Smooth muscle cell of the brain vasculature (primary cell): Measurements from ENCODE around the gene CEP85L.

Experiments
- DNase-seq: peaks from one replicate; pipeline ENCODE4 v3.0.0-alpha.2; 2012; ENCODE audit warnings: low read depth, low spot score

Gene CEP85L

GRCh38 chr6:118621799-118622470, 29.5 kb downstream of the CEP85L start:
- no peak for DNase-seq

DNA sequence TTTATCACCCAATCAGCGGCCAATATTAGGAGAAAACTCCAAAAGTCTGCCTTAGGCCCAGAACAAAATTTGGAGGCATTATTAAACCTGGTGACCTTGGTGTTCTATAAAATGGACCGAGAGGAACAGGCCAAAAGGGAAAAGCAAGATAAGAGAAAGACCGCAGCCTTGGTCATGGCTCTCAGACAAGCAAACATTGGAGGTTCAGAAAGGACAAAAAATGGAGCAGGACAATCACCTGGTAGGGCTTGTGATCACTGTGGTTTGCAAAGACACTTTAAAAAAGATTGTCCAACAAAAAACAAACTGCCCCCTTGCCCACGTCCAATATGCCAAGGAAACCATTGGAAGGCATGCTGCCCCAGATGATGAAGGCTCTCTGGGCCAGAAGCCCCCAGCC, 31.2 kb downstream of the CEP85L start:
- no peak for DNase-seq

GRCh38 chr6:118618676-118619377, 32.6 kb downstream of the CEP85L start:
- DNase-seq = peak; percentile 7

DNA sequence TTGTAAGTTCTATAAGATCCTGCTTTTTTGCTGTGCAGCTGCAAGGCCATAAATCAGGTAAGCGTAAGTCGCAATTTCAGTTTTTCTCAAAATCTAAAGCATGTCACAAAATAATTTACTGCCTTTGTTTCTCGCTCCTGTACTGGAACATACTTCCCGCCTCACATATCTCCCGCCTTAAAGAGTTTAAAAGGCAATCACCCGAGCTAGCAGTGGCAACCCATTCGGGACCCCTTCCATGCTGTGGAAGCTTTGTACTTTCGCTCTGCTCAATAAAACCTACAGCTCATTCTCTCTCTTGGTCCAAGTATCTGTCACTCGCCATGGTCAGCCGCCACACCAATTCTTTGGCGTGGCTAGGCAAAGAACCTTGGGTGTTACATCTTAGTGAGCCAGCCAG, 34.0 kb downstream of the CEP85L start:
- DNase-seq = no peak

GRCh38 chr6:118611334-118611733, 40.1 kb downstream of the CEP85L start:
- no peak for DNase-seq

DNA sequence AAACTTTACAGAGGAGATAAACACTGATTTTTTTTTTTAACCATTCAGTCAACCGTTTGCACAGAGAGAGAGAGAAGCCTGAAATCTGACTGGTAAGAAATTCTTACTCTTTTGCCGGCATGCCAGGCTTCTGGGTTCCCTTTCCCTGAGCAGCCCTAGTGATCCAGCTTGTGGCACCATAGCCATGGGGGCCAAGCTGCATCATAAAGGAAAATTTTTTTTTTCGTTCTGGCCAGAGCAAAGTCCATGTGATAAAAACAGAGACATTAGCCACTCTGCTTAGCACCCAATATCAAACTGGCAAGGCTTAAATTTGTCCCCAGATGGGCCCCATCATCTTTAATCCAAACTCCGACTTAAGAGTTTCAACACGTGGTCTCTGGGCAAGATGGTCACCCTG, 44.5 kb downstream of the CEP85L start:
- DNase-seq = no peak

DNA sequence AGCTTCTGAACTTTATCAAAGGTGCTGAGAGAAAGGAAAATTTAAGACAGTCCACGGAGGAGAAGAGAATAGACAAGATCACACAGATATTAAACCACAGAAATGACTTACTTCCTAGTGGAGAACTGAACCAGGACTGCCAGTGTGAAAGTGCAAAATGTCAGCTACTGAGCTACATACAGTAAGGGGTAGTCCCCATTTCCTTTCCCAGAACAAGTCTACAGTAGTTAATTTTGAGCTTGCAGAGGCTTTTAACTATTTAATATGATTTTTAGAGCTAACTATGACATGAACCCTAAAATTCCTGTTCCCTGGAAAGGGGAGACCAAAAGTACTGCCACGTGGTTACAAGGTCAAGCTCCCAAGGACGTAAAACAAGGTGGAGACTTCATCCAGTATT, 45.1 kb downstream of the CEP85L start:
- DNase-seq = no peak

DNA sequence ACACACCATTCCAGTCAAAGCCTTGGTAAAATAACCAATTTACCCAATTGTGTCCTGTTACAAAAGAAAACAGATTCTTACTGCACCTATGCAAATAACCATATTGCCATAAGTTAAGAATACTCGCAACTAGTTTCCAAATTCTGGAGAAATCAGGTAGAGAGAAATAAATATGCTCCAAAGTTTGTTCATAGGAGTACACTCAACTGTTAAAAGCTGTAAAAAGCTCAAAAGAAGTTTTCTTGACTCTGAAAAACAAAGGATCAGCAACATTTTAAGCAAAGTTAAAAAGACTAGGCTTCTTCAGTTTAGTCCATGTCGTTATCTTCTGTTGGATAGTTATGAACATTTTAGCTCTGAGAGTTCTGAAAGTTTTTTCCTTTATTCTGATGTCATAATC, 48.0 kb downstream of the CEP85L start:
- no peak for DNase-seq

DNA sequence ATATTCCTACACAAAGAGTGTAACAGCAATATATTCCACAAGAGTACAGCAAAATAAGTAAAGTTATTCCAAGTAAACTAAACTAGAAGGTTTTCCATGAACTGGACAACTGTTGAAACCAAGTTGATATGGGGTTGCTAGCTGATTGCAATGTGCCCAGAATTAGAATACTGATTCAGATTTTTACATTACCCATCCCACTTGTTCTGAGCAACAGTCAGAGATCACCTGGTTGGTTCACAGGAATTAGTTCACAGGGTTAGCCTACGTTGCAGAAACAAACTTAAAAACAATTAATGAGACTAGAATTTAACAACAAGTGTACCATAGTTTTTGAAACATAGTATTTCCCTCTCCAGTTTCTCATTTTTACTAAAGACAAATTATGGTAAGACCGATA, 49.1 kb downstream of the CEP85L start:
- DNase-seq = no peak

GRCh38 chr6:118598324-118598723, 53.1 kb downstream of the CEP85L start:
- DNase-seq = no peak

DNA sequence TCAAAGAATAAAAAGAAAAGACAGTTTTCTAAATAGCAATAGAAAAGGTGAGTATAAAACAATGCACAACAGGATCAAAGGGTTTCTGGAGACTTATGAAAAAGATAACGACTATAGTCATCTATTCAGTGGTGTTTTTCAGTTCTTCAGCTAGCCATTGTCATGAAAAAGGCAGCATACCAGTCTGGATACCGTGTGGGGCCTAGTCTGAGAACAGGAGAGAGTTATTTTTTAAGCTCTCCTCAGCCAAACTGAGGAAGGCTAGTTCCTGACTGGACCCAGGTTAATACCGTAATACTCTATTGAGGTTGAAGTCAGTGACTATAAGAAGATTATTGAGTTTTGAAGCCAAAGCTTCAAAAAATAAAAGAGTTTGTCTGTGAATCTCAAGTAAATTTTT, 53.8 kb downstream of the CEP85L start:
- DNase-seq = no peak

- no peak for DNase-seq
Observed at GRCh38 chr6:118596774-118597320, 54.5 kb downstream of the CEP85L start.

- DNase-seq = no peak
Observed at GRCh38 chr6:118594877-118595276, 56.5 kb downstream of the CEP85L start.

GRCh38 chr6:118591897-118592296, 59.5 kb downstream of the CEP85L start:
- DNase-seq = no peak

DNA sequence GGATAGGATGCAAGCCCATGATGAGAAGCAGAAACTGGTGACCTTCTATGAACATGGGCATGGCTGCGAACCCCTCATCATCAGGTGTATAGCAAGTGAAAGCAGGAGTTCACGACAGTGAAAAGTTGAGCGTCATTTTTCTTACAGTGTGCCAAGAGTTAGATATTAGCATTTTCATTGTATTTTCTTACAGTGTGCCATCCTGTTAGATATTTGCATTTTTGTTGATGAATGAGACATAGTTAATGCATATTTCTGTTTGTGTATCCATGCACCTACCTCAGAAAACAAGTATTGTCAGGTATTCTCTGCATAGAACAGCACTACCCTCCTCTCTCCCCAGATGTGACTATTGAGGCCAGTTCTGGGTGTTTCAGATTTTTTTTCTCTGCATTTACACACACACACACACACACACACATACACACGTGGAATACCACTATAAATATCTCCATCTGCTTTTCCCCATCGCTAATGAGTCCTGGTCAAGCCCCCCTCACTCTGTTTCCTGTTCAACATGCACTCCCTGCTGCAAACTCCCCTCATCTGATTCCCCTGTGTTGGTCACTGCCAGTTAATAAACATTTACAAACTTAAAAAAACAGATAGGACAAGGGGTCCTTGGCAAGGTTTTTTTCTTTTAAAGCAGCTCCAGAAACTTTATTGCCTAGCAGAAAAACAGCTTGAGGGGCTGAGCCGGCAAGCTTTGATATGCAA, 61.6 kb downstream of the CEP85L start:
- DNase-seq = no peak

- DNase-seq = no peak
Observed at GRCh38 chr6:118589186-118589585, 62.2 kb downstream of the CEP85L start.

GRCh38 chr6:118588626-118589025, 62.8 kb downstream of the CEP85L start:
- DNase-seq = no peak

GRCh38 chr6:118586746-118587485, 64.5 kb downstream of the CEP85L start:
- DNase-seq = no peak

DNA sequence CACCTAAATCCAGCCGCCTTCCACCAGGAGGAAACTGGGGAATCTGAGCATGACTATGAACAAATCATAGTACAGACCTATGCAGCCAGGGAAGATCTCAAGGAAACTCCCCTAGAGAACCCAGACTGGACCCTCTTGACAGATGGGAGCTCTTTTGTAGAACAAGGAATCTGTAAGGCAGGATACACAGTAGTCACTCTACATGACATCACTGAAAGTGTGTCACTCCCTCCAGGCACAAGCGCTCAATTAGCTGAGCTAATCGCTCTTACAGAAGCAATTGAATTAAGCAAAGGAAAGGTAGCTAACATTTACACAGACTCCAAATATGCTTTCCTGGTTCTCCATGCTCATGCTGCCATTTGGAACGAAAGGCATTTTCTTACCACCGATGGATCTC, 66.5 kb downstream of the CEP85L start:
- DNase-seq = no peak

DNA sequence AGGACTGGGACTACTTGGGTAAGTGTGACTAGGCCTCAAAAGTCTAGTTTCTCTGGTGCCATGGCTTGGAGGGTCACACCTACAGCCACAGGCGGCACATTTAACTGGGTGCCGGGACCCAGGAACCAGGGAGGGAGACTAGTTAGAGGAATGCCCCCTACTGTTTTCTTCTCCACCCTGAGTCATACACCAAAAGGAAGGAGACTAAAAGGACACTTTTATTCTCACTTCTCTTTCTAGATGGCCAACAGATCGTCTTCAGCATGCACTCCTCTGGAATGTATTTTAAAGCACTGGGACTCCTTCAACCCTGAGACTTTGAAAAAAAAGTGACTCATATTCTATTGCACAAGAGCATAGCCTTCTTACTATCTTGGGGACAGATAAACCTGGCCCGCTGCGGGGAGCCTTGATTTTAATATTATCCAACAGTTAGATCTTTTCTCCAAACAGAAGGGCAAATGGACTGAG, 69.9 kb downstream of the CEP85L start:
- DNase-seq = no peak

GRCh38 chr6:118580585-118581419, 70.6 kb downstream of the CEP85L start:
- peak; percentile 39 for DNase-seq
